ENCODE data around the gene ACY1.

The ACY1 gene

DNA sequence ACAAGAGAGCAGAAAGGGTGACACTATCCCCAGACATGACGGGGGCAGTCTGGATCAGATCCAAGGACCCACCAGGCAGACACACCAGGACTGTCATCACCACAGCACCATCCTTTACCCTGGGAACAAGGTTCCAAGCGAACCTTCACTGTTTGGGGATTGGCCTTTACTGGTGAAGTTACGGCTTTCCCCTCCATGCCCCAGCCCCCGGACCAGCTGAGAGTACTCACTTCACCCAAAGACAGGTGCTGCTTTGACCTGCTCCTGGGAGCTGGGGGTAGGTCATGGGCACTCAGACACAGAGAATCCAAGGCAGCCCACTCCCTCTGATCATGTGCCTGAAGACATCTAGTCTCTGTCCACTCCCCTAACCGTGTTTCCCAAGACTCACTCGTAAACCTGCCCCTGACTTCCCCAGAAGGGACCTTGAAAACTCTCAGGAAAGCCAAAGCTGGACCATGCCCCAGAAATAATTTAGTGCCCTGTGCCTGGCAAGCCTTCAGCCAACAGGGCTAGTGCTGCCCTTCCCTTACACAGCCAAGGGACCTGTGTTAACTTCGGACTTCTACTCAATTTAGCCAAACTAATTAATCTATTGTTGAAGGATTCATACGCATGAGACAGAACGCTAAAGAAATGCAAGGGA lies 44.4 kb upstream of the ACY1 start:
- Histone ChIP-seq H3K9me3 (ENCODE audit: control insufficient read depth, insufficient read depth, low read depth, low read length) (no peaks in the 10 kb centered on the region), H3K4me1 (ENCODE audit: control insufficient read depth, insufficient read depth, low read length) (peaks cover 4% of the 10 kb centered on the region), H3K27ac (ENCODE audit: extremely low read depth, low read depth, low read length) (no peak overlapping the region), H3K4me3 (ENCODE audit: low read depth, low read length) (no peak overlapping the region), H3K36me3 (ENCODE audit: control insufficient read depth in 2 of 2, insufficient read depth in 1 of 2, low read length in 2 of 2) (peaks cover 0 to 49% of the 10 kb centered on the region in 2 experiments; a peak in 1 of 3 replicates)
- TF ChIP-seq, protein P1, sequence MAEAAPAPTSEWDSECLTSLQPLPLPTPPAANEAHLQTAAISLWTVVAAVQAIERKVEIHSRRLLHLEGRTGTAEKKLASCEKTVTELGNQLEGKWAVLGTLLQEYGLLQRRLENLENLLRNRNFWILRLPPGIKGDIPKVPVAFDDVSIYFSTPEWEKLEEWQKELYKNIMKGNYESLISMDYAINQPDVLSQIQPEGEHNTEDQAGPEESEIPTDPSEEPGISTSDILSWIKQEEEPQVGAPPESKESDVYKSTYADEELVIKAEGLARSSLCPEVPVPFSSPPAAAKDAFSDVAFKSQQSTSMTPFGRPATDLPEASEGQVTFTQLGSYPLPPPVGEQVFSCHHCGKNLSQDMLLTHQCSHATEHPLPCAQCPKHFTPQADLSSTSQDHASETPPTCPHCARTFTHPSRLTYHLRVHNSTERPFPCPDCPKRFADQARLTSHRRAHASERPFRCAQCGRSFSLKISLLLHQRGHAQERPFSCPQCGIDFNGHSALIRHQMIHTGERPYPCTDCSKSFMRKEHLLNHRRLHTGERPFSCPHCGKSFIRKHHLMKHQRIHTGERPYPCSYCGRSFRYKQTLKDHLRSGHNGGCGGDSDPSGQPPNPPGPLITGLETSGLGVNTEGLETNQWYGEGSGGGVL (tag by site-specific recombination; IDR thresholded peaks at IDR 0.05), result no peak
- TF ChIP-seq ZNF19 (tag by site-specific recombination; IDR thresholded peaks at IDR 0.05; ENCODE audit: low read depth), result no peak
- ChIA-PET CTCF (no interaction called here), POLR2A (no interaction called here)

DNA sequence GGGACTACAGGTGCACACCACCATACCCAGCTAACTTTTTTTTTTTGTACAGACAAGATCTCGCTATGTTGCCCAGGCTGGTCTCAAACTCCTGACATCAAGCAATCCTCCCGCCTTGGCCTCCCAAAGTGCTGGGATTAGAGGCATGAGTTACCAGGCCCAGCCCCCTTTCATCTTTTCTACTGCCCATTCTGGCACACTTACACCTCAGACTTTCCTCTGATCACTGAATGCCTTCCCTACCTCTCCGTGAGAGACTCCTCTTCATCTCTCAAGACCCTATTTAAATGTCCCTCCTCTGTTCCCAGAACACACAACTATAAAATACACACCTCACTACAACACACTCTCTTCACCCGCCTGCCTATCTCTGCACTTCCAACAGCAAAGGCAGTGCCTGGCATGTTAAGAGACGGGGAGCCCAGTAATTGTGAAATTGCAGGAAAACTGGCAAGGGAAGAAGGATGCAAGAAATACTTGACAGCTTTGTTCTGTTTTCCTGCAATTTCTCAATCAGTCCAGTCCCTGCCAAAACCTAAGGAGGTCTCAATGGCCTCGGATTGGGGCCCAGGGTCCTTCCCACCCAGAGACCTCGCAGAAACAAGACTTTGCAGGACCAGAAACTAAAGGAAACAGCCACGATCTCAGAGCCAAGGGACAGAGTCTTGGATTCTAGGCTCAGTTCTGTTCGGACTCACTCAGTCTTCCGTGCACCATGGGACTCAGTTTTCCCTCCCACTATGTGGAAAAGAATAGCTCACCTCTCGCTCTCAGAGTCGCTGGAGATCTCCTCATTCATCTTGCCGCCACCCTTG lies 42.5 kb upstream of the ACY1 start:
- peaks cover 0 to 43% of the 10 kb centered on the region in 2 experiments; a peak in 1 of 3 replicates for H3K36me3 ChIP-seq (ENCODE audit: control insufficient read depth in 2 of 2, insufficient read depth in 1 of 2, low read length in 2 of 2)
- no peaks in the 10 kb centered on the region for H3K9me3 ChIP-seq (ENCODE audit: control insufficient read depth, insufficient read depth, low read depth, low read length)
- TF ChIP-seq ZFP3 (tag by site-specific recombination; IDR thresholded peaks at IDR 0.05; ENCODE audit: low read depth) (peak; percentile 71; the same call in 1 of the 2 replicates), ZNF302 (tag by site-specific recombination; IDR thresholded peaks at IDR 0.05; ENCODE audit: low read depth) (no peak)
- no peak overlapping the region for H3K27ac ChIP-seq (ENCODE audit: extremely low read depth, low read depth, low read length)
- POLR2A ChIA-PET, result interaction anchor here (1.0 to 2.8 kb wide), 8 partner anchors 8 to 441 kb away, joined by 3 to 20 read pairs (median 8); partner anchors contain the start of genes ABHD14B, ACY1, DCAF1 and RPL29
- H3K4me1 ChIP-seq (ENCODE audit: control insufficient read depth, insufficient read depth, low read length), result peaks cover 4% of the 10 kb centered on the region
- peak overlapping the region; percentile 70 for H3K4me3 ChIP-seq (ENCODE audit: low read depth, low read length)
- CTCF ChIA-PET, result interaction anchor here (0.6 to 2.4 kb wide), 25 partner anchors 8 to 253 kb away, joined by 3 to 13 read pairs (median 5); partner anchors contain the start of genes ABHD14B, DUSP7 and GPR62

DNA sequence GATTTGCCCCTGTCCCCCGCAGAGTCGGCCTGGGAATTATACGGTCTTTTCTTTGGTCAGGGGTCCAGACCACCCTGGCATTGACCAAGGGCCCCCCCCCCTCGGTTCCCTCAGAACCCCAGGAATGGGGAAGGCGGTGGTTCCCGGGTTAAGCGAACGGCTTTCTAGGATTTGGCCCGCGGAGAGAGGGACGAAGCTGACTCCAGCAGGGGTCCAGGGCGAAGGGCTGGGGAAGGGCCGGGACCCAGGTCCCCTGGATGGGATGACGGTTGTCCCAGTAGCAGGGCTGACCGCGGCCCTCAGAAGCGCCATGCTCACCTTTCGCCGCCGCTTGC lies 41.9 kb upstream of the ACY1 start:
- CTCF ChIA-PET, result interaction anchor here (0.6 to 2.4 kb wide), 23 partner anchors 9 to 253 kb away, joined by 3 to 13 read pairs (median 4); partner anchors contain the start of genes ABHD14B, DUSP7 and GPR62
- TF ChIP-seq ZIC2 (tag by site-specific recombination; IDR thresholded peaks at IDR 0.05) (0 out of 2 replicates have a peak, but pooled peaks have one; percentile 28), ZBTB48 (tag by site-specific recombination; IDR thresholded peaks at IDR 0.05) (0 out of 2 replicates have a peak, but pooled peaks have one; percentile 25), GLIS2 (tag by site-specific recombination; IDR thresholded peaks at IDR 0.05) (peak; percentile 39; the same call in 1 of the 2 replicates), ZBTB20 (tag by site-specific recombination; IDR thresholded peaks at IDR 0.05) (peak; percentile 73), ZNF610 (tag by site-specific recombination; IDR thresholded peaks at IDR 0.05; ENCODE audit: borderline replicate concordance) (no peak), ZNF391 (tag by site-specific recombination; IDR thresholded peaks at IDR 0.05; ENCODE audit: borderline replicate concordance, low read depth) (no peak)
- TF ChIP-seq, protein P1 (tag by site-specific recombination; IDR thresholded peaks at IDR 0.05), result peak; percentile 34; the same call in 1 of the 2 replicates
- H3K9me3 ChIP-seq (ENCODE audit: control insufficient read depth, insufficient read depth, low read depth, low read length), result no peaks in the 10 kb centered on the region
- peaks cover 4% of the 10 kb centered on the region for H3K4me1 ChIP-seq (ENCODE audit: control insufficient read depth, insufficient read depth, low read length)
- H3K27ac ChIP-seq (ENCODE audit: extremely low read depth, low read depth, low read length), result no peak overlapping the region
- peak overlapping the region; percentile 70 for H3K4me3 ChIP-seq (ENCODE audit: low read depth, low read length)
- POLR2A ChIA-PET, result interaction anchor here (1.0 to 2.8 kb wide), 8 partner anchors 9 to 442 kb away, joined by 3 to 20 read pairs (median 8); partner anchors contain the start of genes ABHD14B, ACY1, DCAF1 and RPL29
- peaks cover 0 to 40% of the 10 kb centered on the region in 2 experiments; a peak in 1 of 3 replicates for H3K36me3 ChIP-seq (ENCODE audit: control insufficient read depth in 2 of 2, insufficient read depth in 1 of 2, low read length in 2 of 2)

Measured in HEK293 (cell line).